GM12892 (cell line): Measurements from ENCODE around the gene FGFR2.

Experiments
- POLR2A ChIP-seq: IDR thresholded peaks from 2 replicates; pipeline ENCODE4 v1.6.1; 2011; ENCODE audit warnings: low read depth, low read length, control low read depth
- POLR2AphosphoS5 ChIP-seq: IDR thresholded peaks from 2 replicates; pipeline ENCODE4 v1.6.1; 2011; ENCODE audit warnings: low read depth, low read length, control low read depth
- TAF1 ChIP-seq: IDR thresholded peaks from 2 replicates; pipeline ENCODE4 v1.6.1; 2011; ENCODE audit warnings: low read depth, mild to moderate bottlenecking, control low read depth, low read length, borderline replicate concordance

DNA sequence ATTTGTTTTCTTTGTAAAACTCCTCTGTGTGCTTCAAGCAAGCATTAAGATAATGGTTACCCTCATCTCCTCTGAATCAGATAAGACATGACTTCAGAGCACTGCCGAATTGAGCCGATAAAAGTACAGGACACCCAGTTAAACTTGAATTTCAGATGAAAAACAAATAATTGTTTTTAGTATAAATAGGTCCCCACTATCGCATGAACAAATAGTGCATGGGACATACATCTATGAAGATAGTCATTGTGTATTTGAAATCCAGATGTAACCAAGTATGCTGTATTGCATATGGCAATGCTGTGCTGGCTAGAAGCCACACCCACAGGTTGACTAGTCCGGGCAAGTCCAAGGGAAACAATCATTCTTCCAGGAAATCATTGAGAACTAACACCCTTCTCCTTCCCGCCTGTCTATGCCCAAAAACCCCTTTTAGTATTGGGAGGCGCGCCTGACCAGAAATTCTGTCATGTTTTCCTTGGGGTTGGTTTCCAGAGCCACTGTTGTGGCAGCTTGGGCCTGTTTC is 12.6 kb upstream of the FGFR2 start:
- TF ChIP-seq POLR2AphosphoS5 (no peak), POLR2A (no peak), TAF1 (no peak)
